HuH-7.5 (cell line): ENCODE results near the gene GBGT1.

ENCODE experiments used
- DNase-seq: peaks from one replicate; pipeline ENCODE4 v3.0.0; 2011; ENCODE audit warnings: low spot score

The GBGT1 gene

DNA sequence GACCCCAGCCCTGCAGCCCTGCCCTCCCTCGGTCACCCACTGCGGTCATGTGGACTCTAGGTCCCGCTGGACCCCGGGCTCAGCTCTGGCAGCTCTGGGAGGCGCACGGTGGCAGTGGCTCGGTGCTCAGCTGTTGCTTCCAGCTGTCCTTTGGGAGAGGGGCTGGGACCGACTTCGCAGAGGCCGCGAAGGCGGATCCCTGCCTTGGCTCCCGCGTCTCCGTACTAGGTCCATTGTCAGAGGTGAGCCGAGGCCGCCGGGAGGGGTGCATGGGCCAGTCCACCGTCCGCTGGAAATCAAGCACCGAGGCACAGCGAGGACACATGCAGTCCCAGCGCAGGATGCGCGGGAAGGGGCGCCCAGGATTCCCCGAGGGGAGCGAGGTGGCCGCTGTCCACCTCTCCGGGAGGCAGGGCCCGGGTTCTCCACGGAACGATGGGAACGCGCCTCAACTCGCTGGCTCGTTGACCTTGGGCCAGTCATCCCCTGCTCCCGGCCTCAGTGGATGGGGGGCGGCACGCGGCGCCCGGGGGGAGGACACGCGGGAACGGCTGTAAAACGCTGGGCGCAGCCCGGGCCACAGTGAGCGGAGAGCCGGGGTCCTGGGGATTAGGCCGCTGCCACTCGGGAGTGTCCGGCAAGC is 732 bp downstream of the GBGT1 start:
- no peak for DNase-seq

- no peak for DNase-seq
Observed at GRCh38 chr9:133161547-133161950, 2.2 kb downstream of the GBGT1 start.

GRCh38 chr9:133160742-133161546 is 2.8 kb downstream of the GBGT1 start:
- peak; percentile 87 for DNase-seq

GRCh38 chr9:133158695-133159094 is 5.0 kb downstream of the GBGT1 start:
- no peak for DNase-seq

GRCh38 chr9:133155156-133155555 is 8.6 kb downstream of the GBGT1 start:
- no peak for DNase-seq

DNA sequence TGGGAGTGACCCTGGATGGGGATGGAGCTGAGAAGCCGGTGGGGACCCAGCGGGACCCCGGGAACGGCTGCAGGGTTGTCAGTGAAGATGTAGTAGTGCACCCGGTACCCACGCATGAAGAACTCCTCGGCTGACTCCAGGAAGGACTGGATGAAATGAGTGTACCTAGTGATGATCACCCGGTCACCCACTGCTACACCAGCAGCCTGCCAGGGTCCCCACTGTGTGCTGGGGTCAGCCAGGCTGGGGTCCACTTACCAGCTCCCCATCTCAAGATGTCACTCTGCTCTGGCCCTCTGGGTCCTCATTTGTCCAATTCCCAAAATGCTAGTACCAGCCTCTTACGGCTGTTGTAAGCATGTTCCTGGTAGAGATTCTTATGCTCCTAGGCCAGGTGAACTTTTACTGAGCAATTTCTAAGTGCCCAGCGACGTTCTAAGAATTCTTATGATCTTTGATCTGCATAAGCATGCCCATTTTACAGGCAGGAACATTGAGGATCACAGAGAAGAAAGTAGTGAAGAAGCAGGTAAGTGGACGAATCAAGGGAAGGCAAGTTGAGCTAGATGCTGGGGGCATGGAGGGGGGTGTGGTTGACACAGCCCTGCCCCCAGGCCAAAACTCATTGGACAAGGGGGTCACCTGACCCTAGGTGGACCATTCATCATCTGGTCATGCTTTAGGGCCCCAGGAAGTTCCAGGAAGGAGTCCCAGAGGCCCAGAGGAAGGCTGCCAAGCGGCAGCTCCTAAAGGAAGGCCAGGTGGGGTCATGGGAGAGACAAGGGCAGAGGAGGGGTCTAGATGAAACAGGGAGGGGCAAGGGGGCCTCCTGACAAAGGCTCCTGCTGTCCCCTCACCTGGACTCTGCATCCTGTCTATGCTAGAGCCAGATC is 9.4 kb downstream of the GBGT1 start:
- DNase-seq = no peak

- DNase-seq = no peak
Observed at GRCh38 chr9:133153227-133154096, 10.3 kb downstream of the GBGT1 start.

DNA sequence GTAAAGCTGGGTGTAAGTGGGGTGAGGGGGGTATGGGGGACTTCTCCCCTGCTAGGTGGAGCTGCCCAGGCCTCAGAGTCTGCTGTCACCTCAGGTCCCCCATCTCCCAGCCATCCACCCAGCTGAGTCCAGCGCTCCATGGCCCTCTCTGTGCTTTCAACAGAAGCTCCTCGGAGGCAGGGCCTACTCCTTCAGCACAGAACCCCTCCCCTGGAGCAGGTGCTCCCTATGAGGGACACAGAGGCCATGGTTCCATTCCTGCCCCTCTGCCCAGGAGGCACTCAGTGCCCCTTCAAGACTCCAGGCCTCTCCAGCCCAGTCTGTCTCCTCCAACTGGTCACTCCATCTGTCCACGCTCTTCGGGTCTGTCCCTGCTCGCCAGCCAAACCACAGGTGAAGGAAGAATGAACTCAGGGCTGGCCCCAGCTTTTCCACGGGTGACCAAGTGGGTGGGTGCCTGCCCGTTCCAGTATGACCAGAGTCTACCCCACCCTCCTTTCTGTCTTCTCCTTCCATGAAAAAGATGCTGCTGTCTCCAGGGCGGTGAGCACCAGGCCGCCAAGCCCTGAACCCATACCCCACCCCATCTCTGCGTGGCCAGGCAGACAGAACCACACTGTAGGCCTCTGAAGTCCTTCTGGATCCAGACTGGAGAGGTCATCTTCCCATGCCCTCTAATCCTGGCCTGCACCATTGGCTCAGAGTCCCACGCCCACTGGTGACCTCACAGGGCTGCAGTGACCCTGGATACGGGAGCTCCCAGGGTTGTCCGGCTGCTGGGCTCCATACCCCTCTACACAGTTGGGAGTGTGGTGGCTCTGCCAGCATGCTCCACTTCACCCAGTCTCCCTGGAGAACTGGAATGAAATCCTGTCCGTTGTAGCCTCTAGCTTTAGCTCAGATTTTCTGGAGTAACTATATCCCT is 11.9 kb downstream of the GBGT1 start:
- DNase-seq = no peak

- DNase-seq = no peak
Observed at GRCh38 chr9:133151041-133151440, 12.7 kb downstream of the GBGT1 start.

DNA sequence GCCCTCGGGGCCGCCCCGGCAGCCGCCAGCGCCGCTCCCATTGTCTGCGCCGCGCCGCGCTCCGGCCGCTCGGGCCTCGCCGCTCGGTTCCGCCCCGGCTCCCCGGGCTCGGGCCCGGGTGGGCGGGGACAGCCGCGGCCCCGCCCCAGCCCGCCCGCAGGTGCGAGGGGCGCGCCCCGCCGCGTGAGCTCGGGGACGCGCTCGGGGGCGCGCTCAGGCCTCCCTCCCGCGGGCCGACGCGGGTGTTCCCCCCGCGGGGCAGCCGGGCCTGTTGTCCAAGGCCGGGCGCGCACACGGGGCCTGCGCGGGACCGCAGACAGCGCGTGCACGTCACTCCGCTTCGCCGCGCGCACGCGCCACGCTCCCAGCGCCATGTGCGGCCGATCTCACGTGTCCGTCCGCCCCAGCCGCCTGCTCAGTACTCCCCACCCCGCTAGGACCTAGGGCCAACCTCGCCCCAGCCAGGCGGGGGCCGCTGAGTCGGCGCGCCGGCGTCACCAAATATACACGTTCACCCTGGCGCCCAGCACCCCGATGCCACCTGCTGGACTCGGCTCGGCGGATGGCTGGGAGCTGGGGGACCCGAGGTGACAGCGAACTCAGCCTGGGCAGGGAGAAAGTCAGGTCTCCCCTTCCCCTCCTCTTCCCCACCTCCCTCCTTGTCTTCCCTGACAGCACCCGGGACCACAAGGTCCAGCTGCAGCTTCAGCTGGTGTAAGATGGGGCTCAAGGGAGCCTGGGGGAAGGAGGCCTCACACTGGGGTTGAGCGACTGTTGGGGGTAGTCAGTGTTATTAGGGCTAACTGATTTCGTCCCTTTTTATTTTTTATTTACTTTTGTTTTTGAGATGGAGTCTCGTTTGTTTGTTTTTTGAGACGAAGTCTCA is 14.3 kb downstream of the GBGT1 start:
- DNase-seq = peak; percentile 98

DNA sequence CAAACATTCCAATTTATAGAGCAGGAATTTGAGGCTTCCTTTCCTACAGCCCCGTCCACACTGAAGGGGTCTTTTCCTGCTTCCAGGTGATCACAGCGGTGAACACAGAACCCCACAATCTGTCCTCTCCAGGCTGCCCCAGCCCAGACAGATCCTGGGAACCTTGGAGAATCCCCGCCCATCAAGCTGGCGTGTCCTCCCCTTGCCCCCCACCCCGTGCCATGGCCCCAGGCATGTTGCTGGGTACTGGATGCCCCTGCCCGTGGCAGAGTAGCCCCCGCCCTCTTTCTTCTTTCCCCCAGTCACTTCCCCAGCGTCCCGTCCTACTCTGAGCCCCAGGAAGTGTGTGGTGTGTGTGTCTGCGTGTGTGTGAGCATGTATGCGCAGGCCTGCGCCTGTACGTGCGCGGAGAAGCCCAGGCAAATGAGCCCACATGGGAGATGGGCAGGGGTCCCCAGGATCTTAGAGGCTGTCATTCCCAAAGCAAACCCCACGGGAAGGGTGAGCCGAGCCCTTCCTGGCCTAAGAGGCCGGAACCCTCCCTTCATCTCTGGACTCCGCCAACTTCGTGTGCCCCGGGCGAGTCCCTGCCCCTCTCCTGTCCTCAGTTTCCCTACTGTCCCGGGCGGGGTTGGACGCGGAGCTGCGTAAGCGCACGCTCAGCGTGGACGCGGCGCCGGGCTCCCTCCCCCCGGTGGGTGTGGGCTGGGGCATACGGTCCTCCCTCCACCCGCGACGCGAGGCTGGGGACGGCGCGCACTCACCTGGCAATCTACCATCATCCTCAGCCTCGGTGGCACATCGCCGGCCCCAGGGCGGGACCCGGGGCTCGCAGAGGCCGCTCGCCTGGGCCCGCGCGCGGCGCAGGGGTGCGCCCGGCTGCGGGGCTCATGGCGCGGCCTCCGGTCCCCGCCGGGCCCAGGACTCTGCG is 15.2 kb downstream of the GBGT1 start:
- DNase-seq = peak; percentile 60

DNA sequence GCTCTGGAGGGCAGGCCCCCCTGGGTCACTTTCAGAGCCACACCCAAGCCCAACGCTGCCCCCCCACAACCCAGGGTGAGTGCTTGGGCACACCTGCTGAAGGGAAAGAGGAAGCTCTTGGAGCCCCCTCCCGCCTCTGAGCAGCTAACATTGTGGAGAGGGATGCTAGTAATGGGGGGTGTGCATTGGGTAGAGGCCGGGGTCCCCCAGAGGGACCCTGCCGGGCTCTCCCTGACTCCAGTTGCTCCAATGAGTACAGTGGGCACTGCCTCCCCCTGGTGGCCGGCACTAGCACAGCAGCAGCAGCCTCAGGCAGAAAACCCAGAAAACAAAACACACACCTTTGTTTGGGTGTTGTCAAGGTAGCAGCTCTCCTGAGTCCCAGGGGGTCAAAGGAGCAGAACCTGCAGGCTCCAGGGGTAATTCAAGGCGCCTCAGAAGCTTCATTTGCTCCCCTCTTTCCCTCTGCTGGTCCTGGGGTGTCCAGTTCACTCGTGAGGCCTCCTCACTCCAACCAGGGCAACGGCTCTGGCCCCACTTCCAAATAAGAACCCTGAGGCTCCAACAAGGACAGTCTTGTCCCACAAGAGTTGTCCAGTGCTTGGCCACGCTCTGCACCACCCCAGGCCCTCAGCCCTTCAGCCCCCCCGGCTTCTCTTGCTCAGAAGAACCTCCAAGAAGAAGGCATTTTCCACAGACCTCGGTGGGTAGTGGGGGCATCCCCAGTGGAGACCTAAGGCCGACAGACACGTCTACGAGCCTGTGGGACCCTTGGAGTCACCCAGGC is 16.1 kb downstream of the GBGT1 start:
- DNase-seq = peak; percentile 96

DNA sequence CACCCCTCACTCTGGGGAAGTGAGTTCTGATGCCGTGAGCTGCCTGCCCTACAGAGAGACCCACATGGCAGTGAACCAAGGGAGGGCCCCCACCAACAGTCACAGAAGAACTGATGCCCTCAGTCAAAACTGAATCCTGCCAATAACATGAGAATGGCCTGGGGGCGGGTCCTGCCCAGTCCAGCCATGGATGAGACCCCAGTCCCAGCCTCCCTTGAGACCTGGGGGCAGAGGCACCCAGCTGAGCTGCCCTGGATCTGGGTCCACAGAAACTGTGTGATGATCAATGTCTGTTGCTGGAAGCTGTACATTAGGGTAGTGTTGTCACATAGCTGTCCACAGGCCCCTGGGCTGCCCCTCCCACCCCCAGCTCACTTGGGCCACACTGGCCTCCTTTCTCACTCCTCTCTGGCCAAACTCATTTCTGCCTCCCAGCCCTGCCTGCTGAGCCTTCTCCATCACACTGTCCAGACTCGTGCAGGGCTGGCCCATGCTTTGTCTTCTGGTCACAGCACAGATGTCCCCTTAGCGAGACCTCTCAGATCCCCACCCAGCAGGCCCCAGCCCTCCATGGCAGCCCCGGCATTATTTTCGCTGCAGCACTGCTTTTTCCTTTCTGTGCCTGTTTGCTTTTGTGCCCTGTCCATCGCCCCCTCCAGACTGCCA is 16.8 kb downstream of the GBGT1 start:
- no peak for DNase-seq

DNA sequence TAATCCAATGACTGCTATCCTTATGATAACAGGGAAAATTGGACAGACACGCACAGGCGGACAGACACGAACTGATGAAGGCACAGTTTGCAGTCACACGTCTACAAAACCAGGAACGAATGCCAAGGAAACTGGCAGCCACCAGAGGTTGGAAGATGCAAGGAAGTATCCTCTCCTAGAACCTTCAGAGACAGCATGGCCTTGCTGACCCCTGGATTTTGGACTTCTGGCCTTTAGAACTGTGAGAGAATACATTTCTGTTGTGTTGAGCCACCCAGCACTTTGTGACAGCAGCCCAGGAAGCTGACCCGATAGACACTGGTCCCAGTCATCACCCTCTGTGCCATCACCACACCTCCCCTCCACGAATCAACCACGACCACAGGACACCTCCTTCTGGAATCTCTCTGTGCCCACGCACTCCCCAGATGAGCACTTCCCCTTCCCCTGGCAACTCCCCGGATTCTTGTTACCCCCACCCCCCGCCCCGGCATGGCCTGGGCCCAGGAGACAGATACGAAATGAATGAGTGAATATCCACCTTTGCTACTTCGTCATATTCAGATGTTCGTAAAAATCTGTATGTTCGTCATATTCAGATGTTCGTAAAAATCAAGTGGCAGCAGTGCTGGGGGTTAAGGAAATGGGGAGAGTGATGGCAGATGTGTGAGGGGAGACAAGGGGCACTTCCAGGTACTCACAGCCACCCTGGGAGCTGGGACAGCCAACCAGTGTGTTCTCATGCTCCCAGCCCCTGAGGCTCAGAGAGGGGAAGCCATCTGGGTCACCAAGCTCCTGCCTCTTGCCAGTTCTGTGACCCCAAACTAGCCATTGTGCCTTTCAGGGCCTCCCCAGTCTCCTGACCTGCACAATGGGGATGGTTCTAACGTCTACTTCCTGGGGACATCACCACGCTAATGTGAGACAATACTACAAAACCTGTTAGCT is 18.5 kb downstream of the GBGT1 start:
- no peak for DNase-seq

DNA sequence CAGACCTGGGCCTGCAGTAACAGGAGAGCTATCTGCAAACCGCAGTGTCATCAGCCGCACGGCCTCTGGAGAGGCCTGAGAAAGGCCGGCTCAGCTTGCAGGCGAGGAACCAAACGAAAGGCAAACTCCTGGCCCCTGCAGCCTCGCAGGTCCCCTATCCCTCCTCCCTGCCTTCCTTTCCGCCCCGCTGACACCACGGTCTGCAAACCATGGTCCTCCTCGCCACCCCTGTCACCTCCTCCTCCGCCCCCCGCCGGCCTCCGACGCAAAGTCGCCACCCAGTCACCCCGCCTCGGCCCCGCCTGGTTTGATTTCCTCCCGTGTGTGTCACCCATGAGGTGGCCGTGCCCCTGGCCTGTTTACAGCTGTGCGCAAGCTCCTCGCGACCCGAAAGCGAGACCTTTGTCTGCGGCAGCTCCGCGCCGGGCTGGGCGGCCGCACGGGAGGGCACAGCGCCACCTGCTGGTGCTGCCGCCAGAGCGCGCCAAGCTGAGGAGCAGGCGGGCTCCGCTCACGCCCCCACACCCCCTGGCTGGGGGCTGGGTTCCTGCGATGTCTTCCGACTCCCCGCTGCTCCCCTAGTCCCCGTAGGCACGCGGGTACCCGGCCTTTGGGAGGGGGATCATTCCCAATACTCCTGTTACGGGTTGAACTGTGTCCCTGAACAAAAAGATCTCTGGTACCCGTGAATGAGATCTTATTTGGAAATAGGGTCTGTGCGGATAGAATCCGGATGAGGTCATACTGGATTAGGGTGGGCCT is 19.4 kb downstream of the GBGT1 start:
- DNase-seq = peak; percentile 98
